HUES6 (cell line): ENCODE data around the gene CYP4F3.
"Not testable (repeated sequence)": the region's sequence is repeated elsewhere in the genome, so short reads cannot be mapped to it uniquely, and the experiment has no call there.

ENCODE experiments used
- H3K27ac ChIP-seq: 2 replicates; pipeline ENCODE4 v1.7.0; 2013; ENCODE audit warnings: low read depth, mild to moderate bottlenecking, low read length, inconsistent platforms
- H3K27me3 ChIP-seq: 2 replicates; pipeline ENCODE4 v1.6.1; 2013; ENCODE audit warnings: low read length; ENCODE audit not compliant: control insufficient read depth, insufficient read depth
- H3K36me3 ChIP-seq: 2 replicates; pipeline ENCODE4 v1.6.1; 2013; ENCODE audit warnings: low read length; ENCODE audit not compliant: control insufficient read depth, insufficient read depth
- H3K4me1 ChIP-seq: 2 replicates; pipeline ENCODE4 v1.6.1; 2013; ENCODE audit warnings: low read length; ENCODE audit not compliant: control insufficient read depth, insufficient read depth
- H3K4me3 ChIP-seq: 2 replicates; pipeline ENCODE4 v1.5.1; 2013; ENCODE audit warnings: low read depth, low read length
- H3K9ac ChIP-seq: one replicate; pipeline ENCODE4 v1.6.1; 2013; ENCODE audit warnings: mild to moderate bottlenecking, low read length
- H3K9me3 ChIP-seq: 2 replicates; pipeline ENCODE4 v1.6.1; 2013; ENCODE audit warnings: low read depth, low read length; ENCODE audit not compliant: control insufficient read depth, insufficient read depth

Gene CYP4F3

GRCh38 chr19:15671237-15671821 is 30.6 kb downstream of the CYP4F3 start:
- H3K27me3 ChIP-seq, result no peaks in the 10 kb centered on the region; the same call in 1 of the 2 replicates
- H3K4me3 ChIP-seq, result no peak overlapping the region
- H3K9me3 ChIP-seq, result peaks cover 8% of the 10 kb centered on the region; the same call in 1 of the 2 replicates
- H3K27ac ChIP-seq, result no peak overlapping the region
- H3K9ac ChIP-seq, result no peak overlapping the region
- H3K36me3 ChIP-seq, result no peaks in the 10 kb centered on the region
- no peaks in the 10 kb centered on the region for H3K4me1 ChIP-seq

DNA sequence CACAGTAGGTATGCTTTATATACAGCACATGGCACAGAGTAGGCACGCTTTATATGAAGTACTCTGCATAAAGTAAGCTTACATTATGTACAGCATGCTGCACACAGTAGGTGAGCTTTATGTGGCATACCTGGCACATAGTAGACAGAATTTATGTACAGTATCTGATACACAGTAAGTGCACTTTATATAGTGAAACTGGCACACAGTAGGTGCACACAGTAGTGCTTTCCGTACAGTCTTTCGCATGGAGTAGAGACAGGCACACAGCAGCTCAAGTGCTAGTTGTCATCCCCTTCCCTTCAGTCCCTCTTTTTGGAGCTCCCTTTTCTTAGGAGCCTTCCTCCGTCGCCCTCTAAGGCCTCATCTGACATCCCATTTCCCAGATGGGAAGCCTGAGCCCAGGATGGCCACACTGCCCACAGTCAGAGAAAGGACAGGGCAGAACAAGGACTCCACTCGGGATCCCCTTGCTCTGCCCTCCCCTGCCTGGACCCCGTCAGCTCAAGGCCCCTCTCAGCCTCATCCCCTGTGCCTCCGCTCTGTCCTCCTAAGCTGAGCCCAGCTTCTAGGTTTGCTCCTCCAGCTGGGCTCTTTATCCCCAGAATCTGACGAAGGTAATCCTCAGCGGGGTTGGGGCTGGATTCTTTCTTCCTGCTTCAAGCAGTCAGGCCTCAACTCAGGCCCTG is 31.3 kb downstream of the CYP4F3 start:
- Histone ChIP-seq H3K27ac (no peak overlapping the region), H3K9ac (no peak overlapping the region), H3K27me3 (no peaks in the 10 kb centered on the region), H3K36me3 (no peaks in the 10 kb centered on the region), H3K9me3 (peaks cover 6% of the 10 kb centered on the region; the same call in 1 of the 2 replicates), H3K4me3 (no peak overlapping the region), H3K4me1 (no peaks in the 10 kb centered on the region)

GRCh38 chr19:15672580-15673175 is 32.0 kb downstream of the CYP4F3 start, which contains the start of gene CYP4F12:
Gene CYP4F12 (plus strand): TSS chr19:15673087. CDS start chr19:15673530, 443 bp downstream.
- H3K9ac ChIP-seq, result no peak within 1 kb of the TSS
- H3K9me3 ChIP-seq, result peaks cover 6% of the 10 kb centered on the region; the same call in 1 of the 2 replicates
- H3K4me3 ChIP-seq, result no peak within 1 kb of the TSS
- H3K36me3 ChIP-seq, result no peaks in the 10 kb centered on the region
- H3K4me1 ChIP-seq, result no peaks in the 10 kb centered on the region
- no peak within 1 kb of the TSS for H3K27ac ChIP-seq
- no peaks in the 10 kb centered on the region for H3K27me3 ChIP-seq

GRCh38 chr19:15673176-15673654 is 32.5 kb downstream of the CYP4F3 start:
- no peaks in the 10 kb centered on the region for H3K4me1 ChIP-seq
- H3K4me3 ChIP-seq, result no peak overlapping the region
- peaks cover 6% of the 10 kb centered on the region; the same call in 1 of the 2 replicates for H3K9me3 ChIP-seq
- no peak overlapping the region for H3K27ac ChIP-seq
- no peaks in the 10 kb centered on the region for H3K36me3 ChIP-seq
- no peaks in the 10 kb centered on the region for H3K27me3 ChIP-seq
- H3K9ac ChIP-seq, result no peak overlapping the region

GRCh38 chr19:15675560-15675959 is 34.9 kb downstream of the CYP4F3 start:
- no peaks in the 10 kb centered on the region for H3K36me3 ChIP-seq
- no peak overlapping the region for H3K27ac ChIP-seq
- H3K9me3 ChIP-seq, result peaks cover 6% of the 10 kb centered on the region; the same call in 1 of the 2 replicates
- H3K4me3 ChIP-seq, result no peak overlapping the region
- H3K4me1 ChIP-seq, result no peaks in the 10 kb centered on the region
- H3K9ac ChIP-seq, result no peak overlapping the region
- no peaks in the 10 kb centered on the region for H3K27me3 ChIP-seq

DNA sequence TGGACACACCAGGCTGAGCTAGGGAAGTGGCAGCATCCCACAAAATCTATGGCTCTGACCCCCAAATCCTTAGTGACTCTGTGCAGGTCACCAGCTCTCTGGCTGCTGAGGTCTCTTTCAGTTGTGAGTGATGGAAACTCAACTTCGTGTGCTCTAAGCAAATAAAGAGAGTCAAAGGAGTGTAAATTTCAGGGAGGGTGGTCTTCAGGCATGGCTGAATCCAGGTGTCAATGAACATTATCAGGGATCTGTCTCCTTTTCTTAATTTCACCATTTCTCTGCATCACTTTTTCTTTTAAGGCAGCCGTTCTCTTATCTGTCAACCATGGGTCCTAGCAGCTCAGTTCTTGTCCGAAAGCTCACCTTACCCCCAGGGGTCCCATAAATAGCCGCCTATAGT is 38.4 kb downstream of the CYP4F3 start:
- Histone ChIP-seq H3K4me3 (no peak overlapping the region), H3K36me3 (no peaks in the 10 kb centered on the region), H3K4me1 (no peaks in the 10 kb centered on the region), H3K27ac (no peak overlapping the region), H3K27me3 (peaks cover 2% of the 10 kb centered on the region; the same call in 1 of the 2 replicates), H3K9me3 (peaks cover 21% of the 10 kb centered on the region; the same call in 1 of the 2 replicates), H3K9ac (no peak overlapping the region)

DNA sequence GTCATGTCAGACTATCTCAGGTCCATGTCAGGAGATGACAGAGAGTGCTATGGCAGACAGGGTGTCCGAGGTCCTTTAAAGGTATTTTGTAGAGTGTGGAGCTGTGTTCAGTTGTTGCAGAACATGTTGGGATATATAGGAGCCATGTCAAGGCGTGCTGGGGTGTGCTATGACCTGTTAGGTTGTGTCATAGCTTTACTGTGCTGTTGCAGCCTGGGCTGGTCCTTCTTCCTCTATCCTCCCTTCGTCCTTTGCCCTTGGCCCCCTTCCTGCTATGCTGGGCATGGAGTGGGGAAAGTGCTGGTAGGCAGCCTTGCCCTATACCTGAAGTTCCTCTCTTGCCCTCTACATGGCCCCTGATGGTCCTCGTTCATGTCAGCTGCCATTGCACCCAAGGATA is 39.2 kb downstream of the CYP4F3 start:
- H3K27me3 ChIP-seq, H3K4me3 ChIP-seq, H3K27ac ChIP-seq, H3K36me3 ChIP-seq, H3K9ac ChIP-seq, H3K4me1 ChIP-seq: not testable (repeated sequence)
- peaks cover 18% of the 10 kb centered on the region; the same call in 1 of the 2 replicates for H3K9me3 ChIP-seq

DNA sequence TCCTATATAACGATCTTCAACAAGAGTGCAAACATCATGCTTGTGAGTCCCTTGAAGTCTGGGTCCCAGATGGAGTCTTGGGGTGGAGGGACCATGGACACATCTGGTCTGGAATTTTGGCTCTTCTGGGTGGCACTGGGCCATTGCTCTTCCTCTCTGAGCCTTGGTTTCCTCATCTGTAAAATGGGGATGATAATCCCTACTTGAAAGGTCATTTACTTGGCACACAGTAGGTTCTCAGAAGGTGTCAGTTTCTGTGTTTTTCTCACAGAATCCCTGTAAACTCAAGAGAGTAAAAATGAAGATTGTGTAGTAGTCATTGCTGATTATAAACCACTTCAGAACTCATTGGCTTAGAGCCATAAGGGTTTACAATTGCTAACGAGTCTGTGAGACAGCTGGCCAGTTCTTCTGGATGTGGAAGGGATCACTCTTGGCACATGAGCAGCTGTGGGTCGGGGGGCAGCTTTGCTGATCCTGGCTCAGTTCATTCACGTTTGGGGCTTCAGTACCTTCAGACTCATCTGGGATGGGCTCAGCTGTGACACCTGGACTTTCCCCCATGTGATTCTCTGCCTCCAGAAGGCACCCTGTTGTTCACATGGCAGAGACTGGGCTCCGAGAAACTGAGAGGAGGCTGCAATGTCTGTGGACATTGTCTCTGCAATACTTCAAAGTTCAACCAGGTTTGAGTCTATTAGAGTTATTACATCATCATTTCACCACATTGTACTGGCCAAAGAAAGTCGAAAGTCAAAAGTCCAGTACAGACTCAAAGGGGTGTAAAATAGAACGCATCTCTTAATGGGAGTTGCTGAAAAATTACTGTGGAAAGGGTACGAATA is 40.0 kb downstream of the CYP4F3 start:
- no peaks in the 10 kb centered on the region for H3K36me3 ChIP-seq
- peaks cover 2% of the 10 kb centered on the region; the same call in 1 of the 2 replicates for H3K27me3 ChIP-seq
- no peak overlapping the region for H3K27ac ChIP-seq
- no peak overlapping the region for H3K4me3 ChIP-seq
- peaks cover 18% of the 10 kb centered on the region; the same call in 1 of the 2 replicates for H3K9me3 ChIP-seq
- no peak overlapping the region for H3K9ac ChIP-seq
- H3K4me1 ChIP-seq, result no peaks in the 10 kb centered on the region

GRCh38 chr19:15683411-15683810 is 42.7 kb downstream of the CYP4F3 start:
- Histone ChIP-seq H3K36me3 (no peaks in the 10 kb centered on the region), H3K4me3 (no peak overlapping the region), H3K9ac (no peak overlapping the region), H3K9me3 (peaks cover 28% of the 10 kb centered on the region; the same call in 1 of the 2 replicates), H3K27me3 (peaks cover 2% of the 10 kb centered on the region; the same call in 1 of the 2 replicates), H3K27ac (no peak overlapping the region), H3K4me1 (no peaks in the 10 kb centered on the region)

GRCh38 chr19:15684828-15685227 is 44.1 kb downstream of the CYP4F3 start:
- H3K4me1 ChIP-seq, result no peaks in the 10 kb centered on the region
- no peak overlapping the region for H3K9ac ChIP-seq
- H3K36me3 ChIP-seq, result no peaks in the 10 kb centered on the region
- H3K9me3 ChIP-seq, result peaks cover 31% of the 10 kb centered on the region; the same call in 1 of the 2 replicates
- peaks cover 2% of the 10 kb centered on the region; the same call in 1 of the 2 replicates for H3K27me3 ChIP-seq
- no peak overlapping the region for H3K4me3 ChIP-seq
- no peak overlapping the region for H3K27ac ChIP-seq
